Measurements from ENCODE around the gene DCDC2C.

The DCDC2C gene

DNA sequence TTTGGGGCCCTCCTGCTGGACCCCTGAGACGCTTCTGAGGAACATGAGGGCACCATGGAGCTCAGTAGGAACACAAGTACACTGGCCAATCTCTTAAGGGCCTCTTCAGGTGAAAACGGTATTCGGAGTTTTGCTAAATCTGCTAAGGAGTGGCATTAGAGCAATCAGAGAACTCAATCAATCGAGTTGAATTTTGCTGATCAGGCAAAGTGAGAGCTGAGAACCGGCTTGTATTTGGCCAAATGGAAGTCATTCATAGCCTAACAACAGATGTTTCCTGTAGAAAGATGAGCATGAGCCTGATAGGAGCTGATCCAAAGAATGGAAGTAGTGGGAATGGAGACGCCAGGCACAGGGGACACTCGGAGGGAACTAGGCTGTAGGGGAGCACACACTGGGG lies 133.7 kb downstream of the DCDC2C start:
- DNase-seq (ENCODE audit: low spot score), result no peak

DNA sequence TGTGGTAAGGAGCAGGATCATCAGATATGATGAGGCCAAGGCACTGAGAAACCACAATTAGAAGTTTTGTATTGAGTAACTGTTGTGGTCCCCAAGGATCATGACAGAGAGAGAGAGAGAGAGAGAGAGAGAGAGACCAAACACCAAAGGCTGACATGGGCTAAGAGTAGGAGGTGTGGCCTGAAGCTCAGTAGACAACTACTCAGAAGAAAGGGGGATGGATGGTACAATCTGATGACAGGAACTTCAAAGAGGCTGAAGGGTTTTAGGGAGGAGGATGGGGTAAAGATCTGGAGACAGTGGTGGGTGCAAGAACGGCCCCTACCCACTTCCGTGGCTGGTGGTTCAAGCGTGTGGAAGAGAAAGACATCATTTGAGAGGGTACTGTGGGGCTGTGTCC lies 135.0 kb downstream of the DCDC2C start:
- DNase-seq (ENCODE audit: low spot score), result no peak

DNA sequence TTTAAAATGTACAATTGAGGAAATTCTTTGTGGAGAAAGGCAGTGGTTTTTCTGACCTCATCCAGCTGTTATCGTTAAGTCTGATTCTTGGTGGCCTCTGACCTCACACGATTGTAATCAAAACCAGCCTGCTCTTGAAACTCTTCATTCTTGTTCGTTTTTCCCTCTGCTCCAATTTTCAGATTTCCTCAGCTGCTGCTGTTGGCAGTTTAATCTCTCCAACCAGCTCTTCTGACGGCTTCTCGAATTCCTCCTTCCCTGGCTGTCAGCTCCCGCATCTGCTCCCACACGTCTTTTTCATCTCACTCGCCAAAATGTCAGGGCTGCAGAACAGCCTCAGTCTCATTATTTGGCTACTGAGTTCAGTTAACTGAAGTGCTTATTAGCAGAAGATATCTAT lies 136.1 kb downstream of the DCDC2C start:
- no peak for DNase-seq (ENCODE audit: low spot score)

DNA sequence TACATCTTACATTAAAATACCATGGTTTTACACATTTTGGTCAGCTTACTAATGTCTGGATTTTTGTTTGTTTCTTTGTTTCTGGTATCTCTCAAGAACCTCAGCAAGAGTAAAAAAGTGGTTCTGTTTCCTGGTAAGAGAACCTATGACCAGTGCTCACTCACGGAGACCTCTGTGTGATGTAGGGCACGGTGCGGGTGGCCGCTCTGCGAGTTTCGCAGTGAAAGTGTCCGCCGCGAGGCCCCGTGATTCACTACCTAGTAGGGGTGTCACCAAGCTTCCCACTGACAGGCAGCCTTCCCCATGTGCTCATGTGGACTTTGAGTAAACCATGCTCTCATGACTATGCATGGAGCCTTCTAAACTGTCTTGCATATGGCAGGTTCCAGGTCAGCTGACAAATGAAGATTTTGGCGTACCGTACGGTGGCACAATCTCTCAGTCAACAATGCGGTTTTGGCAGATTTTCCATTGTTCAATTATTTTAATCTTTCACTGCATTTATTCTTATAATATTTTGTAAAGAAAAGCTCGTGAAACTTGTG lies 137.3 kb downstream of the DCDC2C start:
- DNase-seq (ENCODE audit: low spot score), result no peak

DNA sequence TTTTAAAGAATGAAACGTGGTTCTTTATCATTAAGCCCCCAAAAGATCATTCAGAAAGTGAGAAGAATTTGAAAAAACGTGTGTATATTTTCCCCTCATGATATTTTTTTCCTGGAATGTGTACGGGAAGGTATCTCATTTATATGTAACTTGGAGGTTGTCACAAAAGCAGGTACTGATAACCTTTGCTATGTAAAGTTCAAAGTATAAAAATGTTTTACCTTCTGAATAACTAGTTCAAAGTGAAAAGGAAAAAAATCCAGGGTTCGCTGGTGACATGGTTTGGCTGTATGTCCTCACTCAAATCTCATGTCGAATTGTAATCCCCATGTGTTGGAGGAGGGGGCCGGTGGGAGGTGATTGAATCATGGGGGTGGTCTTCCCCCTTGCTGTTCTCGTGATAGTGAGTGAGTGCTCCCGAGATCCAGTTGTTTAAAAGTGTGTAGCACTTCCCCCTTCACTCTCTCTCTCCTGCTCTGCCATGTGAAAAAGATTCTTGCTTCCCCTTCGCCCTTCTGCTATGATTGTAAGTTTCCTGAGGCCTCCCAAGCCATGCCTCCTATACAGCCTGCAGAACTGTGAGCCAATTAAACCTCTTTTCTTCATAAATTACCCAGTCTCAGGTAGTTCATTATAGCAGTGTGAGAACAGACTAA lies 144.2 kb downstream of the DCDC2C start:
- no peak for DNase-seq (ENCODE audit: low spot score)

DNA sequence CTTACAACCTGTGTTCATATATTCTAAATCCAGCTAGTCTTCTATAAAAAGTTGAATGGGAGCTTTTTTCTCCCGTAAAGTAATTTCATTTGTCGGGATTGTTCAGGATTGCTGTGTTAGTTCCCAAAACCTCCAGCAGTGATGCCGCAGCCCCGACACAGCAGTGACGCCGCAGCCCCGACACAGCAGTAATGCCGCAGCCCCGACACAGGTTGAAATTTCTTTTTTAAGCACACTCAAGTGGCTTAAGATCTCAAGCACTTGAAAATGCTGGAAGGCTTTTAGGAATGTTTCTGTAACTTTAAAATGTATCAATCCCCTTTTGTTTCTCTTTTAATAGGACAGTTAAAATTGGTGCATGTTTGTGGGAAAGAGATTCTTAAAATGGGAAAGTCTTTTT lies 145.4 kb downstream of the DCDC2C start:
- no peak for DNase-seq (ENCODE audit: low spot score)

DNA sequence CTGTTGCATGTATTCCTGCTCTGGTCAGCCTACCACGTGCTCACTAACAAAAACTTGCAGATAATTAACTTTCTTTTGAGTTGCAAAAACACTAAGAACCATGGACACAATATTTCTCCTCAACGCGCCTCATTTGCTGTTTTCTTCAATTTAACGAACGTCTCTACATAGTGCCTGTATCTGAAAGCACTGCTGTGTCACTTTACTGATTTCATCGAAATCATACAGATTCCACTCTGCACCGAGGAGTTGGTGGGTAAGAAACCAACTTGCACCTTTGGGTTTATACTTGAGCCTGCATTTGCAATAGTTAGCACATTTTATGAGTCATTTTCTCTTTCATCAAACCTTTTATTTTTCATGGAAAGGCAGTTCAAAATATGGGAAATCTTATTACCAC lies 145.8 kb downstream of the DCDC2C start:
- no peak for DNase-seq (ENCODE audit: low spot score)

DNA sequence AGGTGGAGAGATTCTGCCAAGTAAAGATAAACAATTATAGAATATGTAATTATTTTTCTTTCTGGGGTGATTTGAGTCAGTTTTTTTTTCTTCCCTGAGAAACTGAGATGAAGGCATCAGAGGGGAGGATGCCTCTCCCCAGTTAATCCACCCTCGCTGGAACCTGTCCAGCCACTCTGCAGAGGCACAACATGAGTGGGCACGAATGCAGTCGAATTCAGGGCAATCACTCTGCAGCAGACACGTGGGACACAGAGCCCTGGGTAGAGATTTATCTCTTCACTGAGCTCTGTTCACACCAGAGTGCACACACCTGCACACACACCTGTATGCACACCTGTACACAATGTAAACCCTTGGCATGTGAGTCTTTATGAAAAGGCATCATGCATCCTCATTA lies 154.2 kb downstream of the DCDC2C start:
- no peak for DNase-seq (ENCODE audit: low spot score)

DNA sequence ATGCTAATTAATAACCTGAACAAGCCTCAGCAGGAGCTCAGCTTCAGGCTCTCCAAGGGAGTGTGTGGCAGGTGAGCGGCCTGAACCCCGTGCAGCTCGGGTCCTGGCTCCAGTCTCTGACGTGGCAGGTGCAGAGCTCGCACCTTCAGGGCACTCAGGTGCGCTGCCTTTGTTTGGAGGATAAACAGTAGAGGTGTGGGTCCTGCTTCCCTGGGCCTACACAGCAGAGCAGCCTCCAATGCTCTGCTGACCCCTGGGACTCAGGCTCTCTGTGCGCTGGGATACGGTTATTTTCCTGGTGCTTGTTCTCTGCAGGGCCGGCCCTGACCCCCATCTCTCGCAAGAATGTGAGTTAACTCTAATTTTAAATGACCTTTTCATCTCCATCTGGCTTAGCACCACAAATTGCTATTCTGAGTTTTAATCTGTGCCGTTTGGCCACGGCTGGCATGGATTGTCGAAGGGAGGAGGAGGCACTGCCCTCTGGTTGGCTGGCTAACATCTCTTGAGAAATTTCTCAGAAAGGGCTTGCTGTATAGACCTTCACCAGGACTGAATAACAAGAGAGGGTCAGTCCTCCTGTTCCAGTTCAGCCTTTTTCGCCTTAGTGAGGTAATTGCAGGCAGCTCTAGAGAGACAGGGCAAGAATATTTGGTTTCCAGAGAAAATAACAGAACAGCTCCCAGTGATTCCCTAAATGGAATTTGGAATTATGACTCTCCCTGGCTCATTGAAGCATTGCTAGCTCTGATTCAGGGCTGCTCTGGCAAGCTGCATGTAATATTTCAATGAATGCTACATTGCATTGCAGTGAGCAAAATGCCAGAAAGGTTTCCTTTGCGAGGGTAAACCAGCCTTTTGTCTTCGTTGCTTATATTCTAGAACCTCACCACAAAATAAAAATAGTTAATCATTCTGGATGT lies 161.8 kb downstream of the DCDC2C start:
- DNase-seq (ENCODE audit: low spot score), result no peak

DNA sequence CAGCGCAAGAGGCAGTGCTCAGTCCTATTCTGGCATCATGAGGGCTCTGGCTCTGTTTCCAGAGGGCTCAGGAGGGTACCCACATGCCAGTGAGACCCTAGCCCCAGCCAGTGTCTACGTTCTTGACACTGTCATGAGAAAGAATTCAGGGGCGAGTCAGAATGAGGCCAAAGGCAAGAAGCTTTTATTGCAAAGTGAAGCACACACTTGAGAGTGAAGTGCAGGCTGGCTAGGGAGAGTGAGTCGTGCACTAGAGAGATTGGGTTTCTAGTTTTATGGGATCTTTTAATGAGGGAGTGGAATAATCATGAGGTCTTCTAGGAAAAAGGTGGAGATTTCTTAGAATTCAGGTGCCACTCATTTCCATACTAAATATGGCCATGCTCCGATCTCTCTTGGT lies 164.1 kb downstream of the DCDC2C start:
- no peak for DNase-seq (ENCODE audit: low spot score)

DNA sequence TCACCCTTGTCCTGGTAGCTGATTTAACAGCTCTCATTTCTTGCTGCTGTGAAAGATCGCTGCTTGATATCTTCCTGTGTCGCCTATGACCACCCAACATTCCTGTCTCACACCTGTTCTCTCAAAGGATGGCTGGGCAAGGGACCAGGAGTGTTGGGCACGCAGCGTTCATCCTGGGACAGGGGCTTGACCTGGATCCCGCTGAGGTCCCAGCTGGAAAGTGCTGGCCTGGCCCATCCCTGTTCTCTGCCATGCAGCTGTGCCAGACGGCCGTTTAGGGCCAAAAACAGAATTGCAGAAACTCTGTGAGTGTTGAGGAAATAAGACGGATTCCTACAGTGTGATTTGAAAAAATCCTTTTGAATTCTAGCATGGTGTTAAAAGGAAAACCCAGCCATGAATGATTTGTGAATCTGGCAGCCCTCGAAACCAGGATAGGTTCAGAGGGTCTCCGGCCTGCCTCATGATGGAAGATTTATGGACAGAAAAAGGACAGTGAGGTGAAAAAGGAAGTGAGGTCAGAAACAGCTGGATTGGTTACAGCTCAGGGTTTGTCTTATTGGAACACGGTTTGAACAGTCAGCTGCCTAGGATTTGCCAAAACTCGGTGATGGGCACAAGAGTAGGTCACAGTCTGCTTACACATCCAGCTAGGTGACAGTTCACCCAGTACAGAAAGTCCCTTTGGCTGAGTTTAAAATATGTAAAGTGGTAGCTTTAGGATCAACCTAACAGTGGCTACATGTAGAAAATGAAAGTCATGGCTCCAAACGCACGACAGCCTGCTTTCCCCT lies 164.8 kb downstream of the DCDC2C start:
- no peak for DNase-seq (ENCODE audit: low spot score)

DNA sequence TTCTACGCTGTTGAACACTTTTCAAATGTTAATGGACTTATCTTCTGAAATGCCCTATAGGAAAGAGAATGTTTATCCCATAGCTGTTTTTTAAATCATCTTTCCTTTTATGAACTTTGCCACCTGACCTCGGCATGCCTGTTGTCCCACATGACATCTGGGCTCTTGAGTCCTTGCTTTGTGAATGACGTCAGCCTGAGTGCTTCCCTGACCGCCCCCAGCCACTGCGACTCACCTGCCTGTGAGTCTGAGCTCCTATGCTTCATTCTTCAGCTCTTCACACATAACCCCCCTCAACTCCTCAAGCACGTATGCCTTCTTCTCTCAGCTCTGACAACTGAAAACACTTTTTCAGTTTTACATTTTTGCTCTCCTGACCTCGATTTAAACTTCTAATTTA lies 166.8 kb downstream of the DCDC2C start:
- DNase-seq (ENCODE audit: low spot score), result no peak

DNA sequence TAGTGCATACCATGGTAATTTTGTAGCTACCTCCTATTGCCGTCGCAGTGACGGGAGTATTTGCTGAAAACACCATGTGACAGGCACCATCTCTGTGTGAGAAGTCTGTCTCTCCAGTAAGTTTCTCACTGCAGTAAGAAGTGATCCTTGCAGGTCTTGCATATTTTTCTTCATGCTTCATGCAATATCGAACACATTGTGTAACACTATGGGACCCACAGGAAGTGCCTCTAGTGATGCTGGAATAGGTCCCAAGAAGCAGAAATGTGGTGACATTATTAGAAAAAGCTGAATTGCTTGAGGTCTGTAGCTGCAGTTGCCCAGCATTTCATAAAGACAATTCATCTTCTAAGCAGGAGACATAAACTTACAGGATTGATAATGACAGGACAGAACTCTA lies 167.6 kb downstream of the DCDC2C start:
- no peak for DNase-seq (ENCODE audit: low spot score)

DNA sequence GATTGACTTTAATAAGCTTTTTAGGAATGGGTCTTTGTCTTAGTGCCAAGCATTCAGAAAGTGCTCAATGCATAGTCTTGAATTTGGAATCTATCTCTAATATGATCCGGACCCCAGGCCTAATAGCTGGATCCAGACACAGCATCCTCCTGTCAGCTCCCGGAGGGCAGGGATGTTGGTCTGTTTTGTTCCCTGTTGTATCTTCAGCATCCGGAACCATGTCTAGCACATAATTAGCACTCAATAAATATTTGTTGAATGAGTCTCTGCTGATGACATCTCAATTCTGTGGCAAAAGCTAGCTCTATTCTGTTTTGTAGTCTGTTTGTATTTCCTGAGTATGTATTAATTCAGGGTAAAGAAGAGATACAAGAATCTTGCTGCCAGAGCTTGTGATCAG lies 169.1 kb downstream of the DCDC2C start:
- DNase-seq (ENCODE audit: low spot score), result no peak

DNA sequence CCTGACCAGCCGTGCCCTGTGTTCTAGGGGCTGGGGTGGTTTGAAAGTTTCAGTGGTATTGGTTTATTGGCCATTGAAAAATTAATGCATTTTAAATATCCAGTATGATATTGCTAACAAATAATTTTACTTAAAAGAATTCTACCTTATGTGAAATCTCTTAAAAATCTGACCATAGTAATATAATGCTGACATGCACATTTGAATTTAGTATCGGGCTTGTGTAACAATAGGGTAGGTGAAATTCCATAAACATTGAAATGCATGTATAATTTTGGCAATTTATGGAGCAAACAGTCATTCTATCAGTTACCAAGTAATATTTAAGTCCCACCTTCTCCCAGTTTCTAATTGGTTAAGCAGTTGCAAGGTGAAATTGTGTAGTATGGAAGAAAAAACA lies 170.5 kb downstream of the DCDC2C start:
- no peak for DNase-seq (ENCODE audit: low spot score)

DNA sequence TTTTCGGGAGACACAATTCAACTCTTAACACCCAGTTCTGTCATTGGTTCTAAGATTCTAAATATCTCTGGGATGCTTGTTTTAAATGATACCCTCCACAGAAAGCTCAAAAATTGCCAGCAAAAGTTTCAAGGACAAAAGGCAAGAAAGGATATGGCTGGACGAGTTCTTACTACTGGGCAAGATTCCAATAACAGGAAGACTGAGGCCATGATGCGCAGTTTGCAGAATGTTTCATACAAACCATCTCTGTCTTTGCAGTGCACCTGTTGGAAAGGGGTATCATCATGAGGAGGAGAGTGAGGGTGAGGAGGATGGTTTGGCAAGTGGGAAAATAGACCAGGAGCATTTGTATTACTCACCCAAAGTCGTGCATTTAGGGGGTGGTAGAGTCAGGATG lies 172.8 kb downstream of the DCDC2C start:
- DNase-seq (ENCODE audit: low spot score), result no peak

DNA sequence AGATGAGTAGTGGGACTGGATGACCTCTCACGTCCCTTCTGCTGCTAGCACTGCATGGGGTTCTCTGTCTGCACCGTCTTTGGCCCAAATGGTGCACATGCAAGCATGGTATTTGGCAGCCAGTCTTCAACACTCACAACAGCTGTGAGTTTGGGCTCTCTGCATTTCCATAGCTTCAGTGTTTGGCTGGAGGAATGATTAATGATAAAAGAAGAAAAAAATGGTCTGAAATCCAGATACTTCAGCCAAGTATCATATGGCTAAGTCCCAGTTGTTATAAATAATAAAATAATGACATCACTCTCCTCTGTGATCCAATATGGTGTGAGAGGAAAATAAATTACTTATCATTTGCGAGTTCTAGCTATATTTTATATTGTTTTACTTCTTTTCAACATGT lies 173.3 kb downstream of the DCDC2C start:
- no peak for DNase-seq (ENCODE audit: low spot score)

DNA sequence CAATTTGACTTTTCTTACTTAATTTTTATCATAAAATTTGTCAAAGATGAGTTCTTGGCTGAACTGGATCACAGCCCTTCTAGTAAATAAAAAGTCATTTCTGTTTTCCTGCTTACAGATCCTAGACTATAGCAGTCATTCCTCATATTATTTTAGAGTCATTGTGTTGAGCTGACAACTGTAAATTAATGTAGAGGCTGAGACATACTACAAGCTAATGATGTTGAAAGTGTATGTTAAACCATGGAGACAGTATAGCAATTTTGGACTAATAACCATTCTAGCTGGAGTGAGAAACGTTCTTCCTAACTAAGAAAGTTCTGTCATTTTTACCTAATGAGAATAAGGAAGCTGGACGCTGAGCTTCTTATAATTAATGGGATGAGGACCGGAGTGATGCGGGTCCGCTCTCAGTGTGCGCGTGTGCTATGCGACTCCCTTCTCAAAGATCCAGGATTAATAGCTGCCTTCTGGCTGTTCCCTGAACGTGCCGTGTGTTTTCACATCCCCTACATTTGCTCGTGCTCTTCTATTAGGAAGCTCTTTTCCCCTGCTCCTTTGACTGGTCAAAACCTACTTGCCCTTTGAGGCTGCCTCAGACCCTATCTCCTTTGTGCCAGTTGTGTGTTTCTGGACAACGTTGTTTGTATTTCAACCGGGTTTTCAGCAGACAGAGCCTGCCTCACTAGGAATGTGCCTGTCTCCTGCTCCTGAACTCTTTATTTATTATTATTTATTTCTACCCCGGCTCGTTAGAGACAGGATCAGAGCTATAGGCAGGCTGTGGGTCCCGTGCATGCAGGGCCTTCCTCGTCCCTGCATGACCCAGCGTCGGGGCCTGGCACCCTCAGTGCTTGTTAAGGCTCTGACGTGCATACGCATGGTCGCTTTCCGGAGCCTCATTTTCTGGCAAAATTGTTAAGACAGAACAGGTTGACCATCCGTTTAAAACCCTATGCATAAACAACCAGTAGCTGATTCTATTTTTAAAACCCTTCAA lies 182.6 kb downstream of the DCDC2C start:
- DNase-seq (ENCODE audit: low spot score), result no peak

DNA sequence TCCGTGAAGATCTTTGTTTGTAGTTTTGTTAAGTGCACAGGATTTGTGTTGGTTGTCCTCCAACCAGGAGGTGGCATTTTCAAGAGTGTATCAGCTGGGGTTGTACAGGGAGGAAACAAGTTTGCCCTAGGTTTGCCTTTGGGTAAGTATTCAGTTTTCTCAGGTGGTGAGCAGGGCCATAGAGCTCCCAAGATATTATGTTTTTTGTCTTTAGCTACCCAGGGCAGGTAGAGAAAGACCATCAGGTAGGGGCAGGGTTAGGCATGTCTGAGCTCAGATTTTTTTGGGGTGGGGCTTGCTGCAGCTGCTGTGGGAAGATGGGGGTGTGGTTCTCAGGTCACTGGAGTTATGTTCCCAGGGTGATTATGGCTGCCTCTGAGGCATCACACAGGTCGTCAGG lies 191.6 kb downstream of the DCDC2C start:
- DNase-seq (ENCODE audit: low spot score), result no peak

All from LoVo (cell line).